GM19193 (cell line): ENCODE measurements around the gene OLFM1.

Experiments used
- POLR2A ChIP-seq: IDR thresholded peaks from 4 replicates; pipeline ENCODE4 v1.6.1; 2011; ENCODE audit not compliant: insufficient read depth, insufficient read length; ENCODE audit errors: extremely low read depth

OLFM1 gene

DNA sequence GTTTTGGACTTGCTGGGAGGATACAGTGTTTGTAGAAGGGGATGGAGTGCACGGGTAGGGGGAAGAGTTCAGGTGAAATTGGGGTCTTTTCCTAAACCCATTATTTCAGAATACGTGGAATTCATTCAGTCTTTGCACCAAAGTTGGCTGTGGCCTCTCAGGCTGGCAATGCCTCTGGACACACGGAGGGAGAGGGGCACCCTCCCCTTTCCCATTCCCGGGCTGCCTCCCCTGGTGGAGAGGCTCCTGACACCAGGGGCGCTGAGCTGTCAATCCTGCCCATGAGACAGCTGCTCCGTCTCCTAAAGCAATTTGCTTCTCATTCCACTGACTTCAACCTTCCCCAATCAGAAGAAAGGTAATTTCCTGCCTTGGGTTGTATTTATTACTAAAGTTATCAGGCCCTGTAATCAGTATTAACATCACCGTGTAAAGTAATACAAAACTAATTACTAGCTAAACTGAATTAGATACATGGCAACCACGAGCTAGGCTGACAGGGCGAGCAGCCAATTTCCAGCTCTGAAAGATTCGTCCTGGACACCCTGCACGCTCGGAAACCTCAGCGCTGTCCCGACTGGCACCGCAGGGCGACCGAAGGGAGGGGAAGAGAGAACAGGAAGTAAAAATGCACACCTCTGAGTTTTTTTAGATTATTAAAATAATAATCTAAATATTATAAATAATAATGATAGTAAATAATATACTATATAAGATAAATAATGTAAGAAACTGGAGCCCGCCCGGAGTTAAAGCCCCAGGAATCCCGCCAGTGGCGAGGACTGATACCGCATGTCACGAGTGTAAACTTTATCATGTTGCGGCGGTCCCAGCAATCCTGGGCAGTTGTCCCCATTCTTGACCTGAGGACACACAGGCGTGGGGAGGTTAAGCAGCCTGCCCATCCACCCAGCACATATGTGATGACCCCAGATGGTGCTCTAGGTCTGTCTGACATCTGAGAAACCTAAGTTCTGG, 6.9 kb upstream of the OLFM1 start:
- TF ChIP-seq POLR2A, result no peak

DNA sequence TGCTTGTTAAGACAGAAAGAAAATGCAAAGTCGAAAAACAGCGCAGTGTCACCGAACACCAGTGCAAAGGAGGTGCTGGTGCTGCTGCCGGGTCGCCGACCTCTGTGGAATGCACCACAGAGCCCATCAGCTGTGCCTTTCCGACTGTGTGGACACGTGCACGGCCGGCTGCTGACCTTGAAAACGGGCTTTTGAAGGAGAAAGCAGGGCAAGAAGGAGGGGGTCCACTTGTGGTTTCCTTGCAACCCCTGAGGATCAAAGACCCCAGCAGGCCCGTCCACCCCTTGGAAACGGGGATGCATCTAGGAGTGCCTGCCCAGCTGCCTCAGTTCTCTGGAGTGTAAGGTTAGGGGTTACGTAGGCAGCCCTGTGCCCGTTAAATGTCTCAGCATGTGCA, 6.2 kb upstream of the OLFM1 start:
- no peak for TF ChIP-seq POLR2A

DNA sequence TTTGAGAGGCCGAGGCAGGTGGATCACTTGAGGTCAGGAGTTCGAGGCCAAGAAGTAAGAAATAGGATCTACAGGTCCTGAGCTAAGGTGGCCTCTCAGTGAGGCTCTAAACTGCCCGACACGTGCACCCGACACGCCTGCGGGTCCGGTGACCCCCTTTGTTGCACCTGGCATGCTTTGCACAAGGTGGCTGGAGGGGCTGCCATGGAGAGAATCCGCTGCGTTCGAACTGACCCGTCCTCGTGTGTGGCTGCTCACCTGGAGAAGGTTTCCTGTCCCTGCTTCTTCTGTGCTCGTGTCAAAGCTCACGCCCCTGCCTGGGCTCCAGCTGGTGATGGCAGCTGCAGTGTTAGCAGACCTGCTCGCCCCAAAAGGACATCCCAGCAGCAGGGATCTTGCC, 5.7 kb upstream of the OLFM1 start:
- TF ChIP-seq POLR2A, result no peak

DNA sequence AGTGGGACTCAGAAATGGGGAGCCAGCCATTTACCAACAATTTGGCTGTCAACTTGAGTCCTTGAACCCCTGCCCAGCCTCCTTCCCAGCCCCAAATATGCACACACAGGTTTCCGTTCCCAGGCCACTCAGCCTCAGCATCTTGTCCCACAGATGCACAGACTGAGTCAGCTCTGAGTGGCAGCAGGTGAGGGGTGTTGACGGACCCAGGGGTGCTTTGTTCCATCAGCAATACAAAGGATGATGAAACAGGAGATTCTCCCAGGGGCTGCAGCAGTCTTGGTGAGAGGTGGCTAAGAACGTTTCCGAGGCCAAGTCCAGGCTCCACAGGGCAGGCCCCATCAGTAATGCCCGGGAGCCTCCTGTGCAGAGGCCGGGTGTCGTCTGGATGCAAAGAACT, 4.9 kb upstream of the OLFM1 start:
- TF ChIP-seq POLR2A, result no peak

DNA sequence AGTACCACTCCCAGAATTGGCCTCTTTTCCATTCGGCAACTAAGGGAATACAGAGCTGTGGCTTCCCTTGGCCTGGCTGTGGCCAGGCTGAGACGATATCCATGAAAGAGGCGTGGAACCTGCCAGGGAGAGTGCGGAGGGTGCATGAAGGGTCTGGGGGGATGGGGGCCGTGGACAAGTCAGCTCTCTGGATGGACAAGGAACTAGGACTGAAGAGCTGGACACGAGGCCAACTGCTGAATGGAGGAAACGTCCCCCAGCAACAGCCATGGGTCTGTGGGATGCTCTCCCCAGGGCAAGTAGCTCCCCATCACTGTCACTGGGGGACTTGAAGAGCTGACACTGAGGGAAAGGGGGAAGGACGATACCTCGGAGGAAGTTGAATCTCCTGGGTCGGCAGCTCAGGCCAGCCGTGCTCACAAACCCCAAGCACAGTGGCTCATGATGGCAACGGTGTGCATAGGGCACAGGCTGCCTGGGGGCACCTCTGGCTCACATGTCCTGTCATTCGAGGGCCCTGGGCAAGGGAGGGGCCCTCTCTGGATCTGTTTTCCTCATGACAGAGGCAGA, 4.1 kb upstream of the OLFM1 start:
- TF ChIP-seq POLR2A, result no peak

DNA sequence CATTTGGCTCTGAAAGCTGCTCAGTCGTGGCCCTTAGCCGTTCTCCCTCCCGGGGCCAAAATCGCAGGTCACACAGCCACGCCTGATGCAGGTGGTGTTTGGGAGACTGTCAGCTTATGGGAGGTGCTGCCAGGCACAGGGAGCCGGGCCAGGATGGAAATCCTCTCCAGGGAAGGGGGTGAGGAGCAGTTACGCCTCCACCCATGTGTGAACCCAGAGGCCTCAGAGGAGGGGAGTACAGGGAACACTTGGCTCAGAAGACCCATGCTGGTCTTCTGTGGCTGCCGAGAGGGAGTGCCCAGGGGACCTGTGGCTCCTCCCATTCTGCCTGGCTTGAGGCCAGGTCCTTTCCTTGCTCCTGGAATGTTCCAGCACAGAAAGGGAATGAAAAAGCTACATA, 3.6 kb upstream of the OLFM1 start:
- TF ChIP-seq POLR2A, result no peak

DNA sequence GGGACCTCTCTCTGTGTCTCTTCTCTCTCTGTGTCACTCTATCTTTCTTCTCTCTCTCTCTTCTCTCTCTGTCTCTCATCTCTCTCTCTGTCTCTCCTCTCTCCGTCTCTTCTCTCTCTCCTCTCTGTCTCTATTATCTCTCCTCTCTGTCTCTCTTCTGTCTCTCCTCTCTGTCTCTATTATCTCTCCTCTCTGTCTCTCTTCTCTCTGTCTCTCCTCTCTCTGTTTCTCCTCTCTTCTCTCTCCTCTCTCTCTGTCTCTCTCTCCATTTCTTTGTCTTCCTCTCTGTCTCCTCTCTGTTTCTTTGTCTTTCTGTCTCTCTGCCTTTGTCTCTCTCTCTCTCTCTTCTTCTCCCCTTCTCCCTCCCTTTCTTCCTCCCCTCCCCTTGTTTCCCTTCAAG, 3.2 kb upstream of the OLFM1 start:
- no peak for TF ChIP-seq POLR2A

DNA sequence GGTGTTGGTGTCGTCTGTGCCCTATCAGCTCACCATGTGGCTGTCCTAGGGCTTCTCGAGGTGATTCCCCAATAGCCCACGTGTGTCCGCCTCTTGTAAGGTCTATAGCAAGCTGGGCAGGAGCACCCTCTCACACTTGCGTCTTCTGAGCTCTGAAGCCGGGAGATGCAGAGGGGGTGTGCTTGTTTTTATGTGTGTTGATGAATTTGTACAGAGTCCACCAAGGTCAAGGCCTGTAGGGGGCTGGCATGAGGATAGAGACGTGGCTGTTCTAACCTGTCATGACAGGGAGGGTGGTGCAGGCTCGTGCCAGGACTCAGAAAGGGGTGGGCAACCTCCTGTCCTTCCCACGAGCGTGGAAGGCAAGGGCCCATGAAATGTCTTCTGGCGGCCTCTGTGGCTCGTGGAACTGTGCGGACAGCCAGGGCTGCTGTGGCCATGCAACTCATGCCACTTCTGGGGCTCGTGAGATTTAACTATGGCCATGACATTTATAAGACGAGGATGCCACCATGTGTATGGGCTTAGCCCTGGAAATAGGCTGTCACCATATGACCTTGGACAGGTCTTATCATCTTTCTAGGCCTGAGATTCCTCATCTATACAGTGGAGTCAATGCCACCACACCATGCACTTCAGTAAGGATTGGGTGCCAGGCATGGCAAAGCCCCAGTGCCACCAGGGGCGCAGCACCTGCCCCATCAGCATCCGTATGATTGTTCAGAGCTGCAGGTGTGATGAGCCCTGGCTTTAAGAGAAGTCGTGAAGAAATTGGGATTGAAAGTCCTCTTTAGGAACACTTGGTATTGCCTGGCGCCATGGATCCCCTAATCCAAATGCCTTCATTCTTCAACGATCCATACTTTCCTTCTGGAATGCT, 2.3 kb upstream of the OLFM1 start:
- TF ChIP-seq POLR2A, result no peak

DNA sequence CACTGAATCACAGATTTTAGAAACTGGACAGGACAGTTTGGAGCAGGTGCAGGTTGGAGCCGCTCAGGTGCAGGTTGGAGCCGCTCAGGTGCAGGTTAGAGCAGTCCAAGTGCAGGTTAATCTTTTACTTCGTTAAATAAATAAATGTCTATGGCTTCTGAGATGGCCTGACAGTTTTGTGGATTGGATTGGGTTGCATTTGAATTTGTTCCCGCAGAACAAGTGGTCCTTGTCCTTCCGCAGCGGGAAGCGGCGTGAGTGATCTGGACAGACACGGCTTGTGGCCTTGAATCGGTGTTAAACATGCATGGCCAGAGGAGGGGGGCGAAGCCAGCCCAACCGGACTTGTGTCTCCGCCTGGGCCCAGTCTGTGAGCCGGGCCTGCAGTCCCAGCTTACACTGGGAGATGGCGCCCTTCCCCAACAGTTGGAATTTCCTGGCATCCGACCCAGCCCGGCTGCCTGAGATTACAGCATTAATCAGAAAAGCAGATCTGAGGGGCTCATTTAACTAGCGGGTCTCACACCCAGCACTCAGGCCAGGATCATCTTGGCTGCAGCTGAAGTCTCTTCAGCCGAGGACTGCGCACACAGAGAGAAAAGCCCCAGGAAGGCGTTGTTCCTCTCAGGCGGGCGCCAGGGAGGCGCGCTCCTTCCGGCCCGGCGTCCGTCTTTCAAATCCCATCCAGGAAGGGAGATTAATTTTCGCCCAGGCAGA, 1.5 kb upstream of the OLFM1 start:
- TF ChIP-seq POLR2A, result no peak

DNA sequence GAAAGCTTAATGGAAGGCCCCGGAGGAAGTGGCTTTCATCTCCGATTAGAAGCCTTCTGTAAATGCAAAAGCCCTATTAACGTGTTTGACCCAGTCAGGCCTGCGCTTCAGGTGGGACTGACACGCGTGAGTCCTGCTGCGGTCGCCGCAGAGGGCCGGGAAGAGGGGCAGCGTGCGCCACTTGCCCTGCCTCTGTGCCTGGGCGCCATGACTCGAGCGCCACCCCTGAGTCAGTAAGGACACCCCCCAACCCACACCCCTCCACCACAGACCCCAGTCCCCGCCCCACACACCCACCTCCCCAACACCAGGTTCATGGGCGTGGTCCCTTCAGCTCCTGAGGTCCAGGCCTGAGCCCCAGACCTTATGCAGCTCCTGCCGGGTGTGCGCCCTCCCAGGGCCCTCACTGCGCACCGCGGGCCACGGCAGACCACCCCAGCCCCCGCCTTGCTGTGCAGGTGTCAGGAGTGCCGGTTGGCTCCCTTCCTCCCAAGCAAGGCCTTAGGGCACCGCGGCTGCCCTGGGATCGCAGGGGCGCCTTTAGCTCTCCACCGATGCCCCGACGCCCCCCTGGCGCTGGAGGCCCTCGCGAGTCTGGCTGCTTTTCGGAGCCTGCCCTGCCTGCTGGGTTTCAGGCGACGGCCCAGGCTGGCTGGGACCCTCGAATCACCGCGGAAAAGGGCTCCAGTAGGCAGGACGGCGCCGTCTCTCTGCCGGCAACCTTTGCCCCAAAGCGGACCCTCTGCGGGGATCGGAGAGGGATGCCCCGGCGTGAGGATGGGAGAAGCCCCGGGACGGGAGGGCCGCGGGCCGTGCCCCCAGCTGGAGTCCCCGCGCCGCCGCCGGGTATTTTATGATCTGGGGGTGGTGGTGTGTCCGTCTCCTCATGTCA, 625 bp upstream of the OLFM1 start:
- no peak for TF ChIP-seq POLR2A

DNA sequence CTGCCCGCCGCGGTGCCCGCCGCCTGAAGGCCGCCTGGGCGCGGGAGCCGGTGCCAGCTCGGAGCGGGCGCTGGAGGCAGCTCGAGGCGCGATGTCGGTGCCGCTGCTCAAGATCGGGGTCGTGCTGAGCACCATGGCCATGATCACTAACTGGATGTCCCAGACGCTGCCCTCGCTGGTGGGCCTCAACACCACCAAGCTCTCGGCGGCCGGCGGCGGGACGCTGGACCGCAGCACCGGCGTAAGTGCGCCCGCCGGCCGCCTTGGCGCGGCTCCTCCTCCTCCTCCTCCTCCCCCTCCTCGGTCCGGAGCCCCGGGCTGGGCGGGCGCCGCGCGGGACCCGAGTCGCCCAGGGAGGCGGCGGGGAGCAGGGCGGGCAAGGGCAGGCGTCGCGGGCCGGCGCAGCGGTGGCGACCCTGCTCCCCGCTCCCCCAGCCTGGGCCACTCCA, 455 bp downstream of the OLFM1 start:
- no peak for TF ChIP-seq POLR2A

DNA sequence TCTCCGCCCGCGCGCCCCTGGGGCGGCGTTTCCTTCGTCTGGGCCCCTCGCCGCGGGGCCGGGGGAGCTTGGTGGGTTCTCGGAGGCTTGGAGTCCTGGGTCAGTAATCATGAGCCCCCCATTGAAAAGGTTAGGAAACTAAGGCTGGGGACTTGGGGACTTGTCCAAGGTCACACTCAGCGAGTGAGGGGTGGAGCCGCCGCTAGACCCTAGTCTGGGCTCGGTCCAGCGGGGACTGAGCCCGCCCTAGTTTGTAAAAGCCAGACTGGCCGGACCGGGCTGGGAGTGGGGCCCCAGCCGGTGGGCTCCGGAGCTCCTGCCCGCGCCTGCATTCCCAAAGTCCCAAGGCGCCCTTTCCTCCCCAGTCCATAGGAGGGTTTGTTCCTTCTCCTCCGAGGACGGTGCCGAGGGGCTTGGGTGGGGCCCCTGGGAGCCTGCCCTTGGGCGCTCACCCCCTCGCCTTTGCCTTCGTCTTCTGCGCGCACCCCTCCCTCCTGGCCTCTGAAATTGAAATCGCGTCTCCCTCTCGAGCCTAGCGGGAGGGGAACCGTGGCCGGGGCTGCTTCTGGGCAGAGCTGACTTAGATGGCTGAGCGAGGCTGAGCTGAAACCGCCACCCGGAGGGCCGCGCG, 995 bp downstream of the OLFM1 start:
- TF ChIP-seq POLR2A, result no peak

DNA sequence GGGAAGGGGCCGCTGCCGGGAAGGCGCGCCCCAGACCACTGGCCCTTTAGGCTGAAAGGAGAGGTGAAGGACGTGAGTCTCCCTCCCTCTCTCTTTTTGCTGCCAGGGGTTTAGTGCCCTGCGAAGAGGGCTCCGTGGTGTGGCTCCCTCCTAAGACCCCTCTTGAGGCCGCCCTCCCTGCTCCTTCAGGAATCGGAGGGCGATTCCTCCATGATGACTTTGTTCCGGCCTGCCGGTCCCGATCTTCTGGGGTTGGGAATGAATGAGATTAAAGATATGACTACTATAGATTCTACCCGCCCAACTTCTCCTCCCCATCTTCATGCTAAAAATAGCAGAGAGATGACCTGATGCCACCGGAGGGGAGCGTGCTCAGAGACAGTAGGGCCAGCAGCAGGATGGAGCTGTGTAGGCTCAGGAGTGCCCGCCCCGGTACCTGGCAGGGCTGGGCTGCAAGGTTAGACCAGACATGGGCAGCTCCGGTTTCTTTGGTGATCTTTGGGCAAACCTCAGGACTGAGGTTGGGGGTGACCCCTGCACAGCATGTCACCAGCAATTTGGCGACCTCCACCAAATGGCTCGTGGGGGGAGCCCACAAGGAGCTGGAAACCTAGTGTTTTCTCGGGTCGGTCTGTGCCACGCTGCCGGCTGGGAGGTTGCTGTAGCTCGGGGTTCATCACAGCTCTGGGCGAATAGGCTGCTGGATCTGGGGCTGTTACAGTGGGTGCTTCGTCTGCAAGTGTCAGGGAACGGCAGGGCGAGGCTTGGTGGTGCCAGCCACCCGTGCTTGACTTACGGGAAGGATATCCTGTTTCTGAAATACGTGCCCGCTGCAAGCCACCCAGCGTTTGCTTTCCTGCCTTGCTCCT, 1.7 kb downstream of the OLFM1 start:
- TF ChIP-seq POLR2A, result no peak

DNA sequence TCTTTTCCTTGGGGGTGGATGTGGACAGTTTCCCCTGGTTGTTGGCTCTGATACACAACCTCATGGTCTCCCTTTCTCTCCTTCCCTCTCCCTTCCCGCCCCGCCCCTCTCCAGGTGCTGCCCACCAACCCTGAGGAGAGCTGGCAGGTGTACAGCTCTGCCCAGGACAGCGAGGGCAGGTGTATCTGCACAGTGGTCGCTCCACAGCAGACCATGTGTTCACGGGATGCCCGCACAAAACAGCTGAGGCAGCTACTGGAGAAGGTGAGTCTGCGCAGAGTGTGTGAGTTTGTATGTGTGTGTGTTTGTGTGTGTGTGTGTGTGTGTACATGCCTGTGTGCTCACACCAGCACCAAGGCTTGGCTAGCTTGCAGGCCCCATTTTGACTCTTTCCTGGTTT, 2.6 kb downstream of the OLFM1 start:
- no peak for TF ChIP-seq POLR2A
